ENCODE results near the gene FCAR. TPM values are rescaled to one million over a fixed set of nuclear protein-coding genes. Genes with fewer than 3 reads are reported as not detected.

FCAR gene
- polyA plus RNA-seq, 3 donors = 147 to 239 (median 173) TPM

- Mint-ChIP-seq H3K4me3 (peak overlapping the region in 1 of 2 donors; percentile 83), H3K4me1 (peaks cover 17% of the 10 kb centered on the region), H3K9me3 (peaks cover 0 to 3% (median 0%) of the 10 kb centered on the region in 7 donors), H3K27ac (peak overlapping the region in 6 of 7 donors; percentile 20 to 75 (median 36)), H3K27me3 (ENCODE audit: low read depth in 3 of 3) (peaks cover 20 to 39% (median 38%) of the 10 kb centered on the region in 3 donors), H3K36me3 (no peaks in the 10 kb centered on the region)
- H3K9ac ChIP-seq (ENCODE audit: insufficient read depth, low read length, poor library complexity, severe bottlenecking) = no peak overlapping the region
- H3K36me3 ChIP-seq (replicated peaks in 1 of 2; ENCODE audit: control insufficient read depth in 1 of 2, insufficient read depth in 2 of 2, low read length in 2 of 2) = no peaks in the 10 kb centered on the region
- no peak overlapping the region for H3K27ac ChIP-seq (ENCODE audit: low read depth in 1 of 2, low read length in 2 of 2)
- peak; percentile 43 to 69 (median 52) for DNase-seq
- H3K4me2 ChIP-seq (replicated peaks; ENCODE audit: extremely low read depth, low read length, poor library complexity, severe bottlenecking) = peak overlapping the region; percentile 33
- peaks cover 9 to 13% of the 10 kb centered on the region in 2 donors for H3K4me1 ChIP-seq (ENCODE audit: control insufficient read depth in 1 of 2, insufficient read depth in 2 of 2, low read length in 2 of 2)
- no peaks in the 10 kb centered on the region for H3K9me3 ChIP-seq (replicated peaks in 1 of 2; ENCODE audit: control insufficient read depth in 1 of 2, insufficient read depth in 1 of 2, low read length in 2 of 2)
- H2AFZ ChIP-seq (ENCODE audit: insufficient read depth, low read depth, low read length, poor library complexity, severe bottlenecking) = no peak overlapping the region
- WGBS (ENCODE audit: insufficient coverage) = 57% methylated on average over 8 of the region's 11 CpGs
- no peak overlapping the region for H3K4me3 ChIP-seq (replicated peaks in 1 of 3; ENCODE audit: low read depth in 2 of 3, low read length in 3 of 3)
- no peaks in the 10 kb centered on the region for H3K79me2 ChIP-seq (ENCODE audit: insufficient read depth, low read length)
- no peak for TF ChIP-seq CTCF (IDR thresholded peaks at IDR 0.05)
- intact Hi-C loops (cut with micrococcal nuclease) = loop anchor here (2.0 to 10.0 kb wide), 3 partner anchors 35 to 262 kb away; no protein-coding TSS in a partner anchor
- no peaks in the 10 kb centered on the region for H4K20me1 ChIP-seq (ENCODE audit: insufficient read depth, low read length)
- H3K27me3 ChIP-seq (ENCODE audit: control insufficient read depth in 2 of 2, insufficient read depth in 2 of 2, low read length in 2 of 2) = peaks cover 0 to 16% of the 10 kb centered on the region in 2 donors
Observed at GRCh38 chr19:54916822-54917221, 42.8 kb downstream of the FCAR start.

DNA sequence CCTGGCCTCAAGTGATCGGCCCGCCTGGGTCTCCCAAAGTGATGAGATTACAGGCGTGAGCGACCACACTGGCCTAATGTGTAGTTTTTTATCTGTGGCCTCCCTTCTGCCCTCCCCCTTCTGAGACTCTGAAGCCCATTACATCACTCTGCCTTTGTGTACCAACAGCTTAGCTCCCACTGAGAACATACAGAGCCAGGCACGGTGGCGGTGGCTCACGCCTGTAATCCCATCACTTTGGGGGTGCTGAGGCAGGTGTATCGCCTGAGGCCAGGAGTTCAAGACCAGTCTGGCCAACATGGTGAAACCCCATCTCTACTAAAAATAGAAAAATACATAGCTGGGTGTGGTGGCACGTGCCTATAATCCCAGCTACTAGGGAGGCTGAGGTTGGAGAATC, 44.5 kb downstream of the FCAR start:
- peaks cover 26% of the 10 kb centered on the region for H3K4me1 Mint-ChIP-seq
- H3K9me3 ChIP-seq (replicated peaks in 1 of 2; ENCODE audit: control insufficient read depth in 1 of 2, insufficient read depth in 1 of 2, low read length in 2 of 2) = no peaks in the 10 kb centered on the region
- intact Hi-C loops (cut with micrococcal nuclease) = loop anchor here (5.0 to 10.0 kb wide), 2 partner anchors 36 to 244 kb away; no protein-coding TSS in a partner anchor
- H3K4me3 Mint-ChIP-seq = no peak overlapping the region
- peaks cover 0 to 3% (median 2%) of the 10 kb centered on the region in 7 donors for H3K9me3 Mint-ChIP-seq
- DNase-seq = no peak
- H3K36me3 Mint-ChIP-seq = no peaks in the 10 kb centered on the region
- H3K4me3 ChIP-seq (replicated peaks in 1 of 3; ENCODE audit: low read depth in 2 of 3, low read length in 3 of 3) = no peak overlapping the region
- H3K9ac ChIP-seq (ENCODE audit: insufficient read depth, low read length, poor library complexity, severe bottlenecking) = no peak overlapping the region
- H3K36me3 ChIP-seq (replicated peaks in 1 of 2; ENCODE audit: control insufficient read depth in 1 of 2, insufficient read depth in 2 of 2, low read length in 2 of 2) = no peaks in the 10 kb centered on the region
- no peak overlapping the region for H2AFZ ChIP-seq (ENCODE audit: insufficient read depth, low read depth, low read length, poor library complexity, severe bottlenecking)
- H3K4me1 ChIP-seq (ENCODE audit: control insufficient read depth in 1 of 2, insufficient read depth in 2 of 2, low read length in 2 of 2) = peaks cover 14 to 21% of the 10 kb centered on the region in 2 donors
- H3K27ac ChIP-seq (ENCODE audit: low read depth in 1 of 2, low read length in 2 of 2) = no peak overlapping the region
- 96% methylated on average over 4 of the region's 9 CpGs for WGBS (ENCODE audit: insufficient coverage)
- no peak for TF ChIP-seq CTCF (IDR thresholded peaks at IDR 0.05)
- H3K27me3 Mint-ChIP-seq (ENCODE audit: low read depth in 3 of 3) = peaks cover 19 to 37% (median 37%) of the 10 kb centered on the region in 3 donors
- H3K4me2 ChIP-seq (replicated peaks; ENCODE audit: extremely low read depth, low read length, poor library complexity, severe bottlenecking) = no peak overlapping the region
- peak overlapping the region in 2 of 7 donors; percentile 13 for H3K27ac Mint-ChIP-seq
- H3K79me2 ChIP-seq (ENCODE audit: insufficient read depth, low read length) = no peaks in the 10 kb centered on the region
- no peaks in the 10 kb centered on the region for H4K20me1 ChIP-seq (ENCODE audit: insufficient read depth, low read length)
- H3K27me3 ChIP-seq (ENCODE audit: control insufficient read depth in 2 of 2, insufficient read depth in 2 of 2, low read length in 2 of 2) = peaks cover 0 to 16% of the 10 kb centered on the region in 2 donors

Data from CD14-positive monocyte (primary cell).